Fibroblast of villous mesenchyme (primary cell): ENCODE data around the gene CSTPP1. TPM values are rescaled to one million over a fixed set of nuclear protein-coding genes. Genes with fewer than 3 reads are reported as not detected.
"Not testable (repeated sequence)": the region's sequence is repeated elsewhere in the genome, so short reads cannot be mapped to it uniquely, and the experiment has no call there.

Experiments used
- DNase-seq: peaks from one replicate; pipeline ENCODE4 v3.0.0-alpha.2; 2010; ENCODE audit warnings: low read depth
- H3K4me3 ChIP-seq: 2 replicates; pipeline ENCODE4 v1.5.1; 2011; ENCODE audit warnings: low read depth, mild to moderate bottlenecking, low read length
- total RNA-seq: library from RNA; depleted of rRNA; stranded (reverse); fragments of >200 nt; gene quantifications from 2 replicates; pipeline ENCODE4 v1.2.3, GENCODE V29; 2012
- TF ChIP-seq, protein P1 (sequence below): IDR thresholded peaks from 2 replicates; pipeline ENCODE4 v1.5.1; 2012; ENCODE audit warnings: low read depth, mild to moderate bottlenecking, low read length; ENCODE audit not compliant: insufficient read depth

CSTPP1 gene
- total RNA-seq, 1 donor = 30.2 TPM

DNA sequence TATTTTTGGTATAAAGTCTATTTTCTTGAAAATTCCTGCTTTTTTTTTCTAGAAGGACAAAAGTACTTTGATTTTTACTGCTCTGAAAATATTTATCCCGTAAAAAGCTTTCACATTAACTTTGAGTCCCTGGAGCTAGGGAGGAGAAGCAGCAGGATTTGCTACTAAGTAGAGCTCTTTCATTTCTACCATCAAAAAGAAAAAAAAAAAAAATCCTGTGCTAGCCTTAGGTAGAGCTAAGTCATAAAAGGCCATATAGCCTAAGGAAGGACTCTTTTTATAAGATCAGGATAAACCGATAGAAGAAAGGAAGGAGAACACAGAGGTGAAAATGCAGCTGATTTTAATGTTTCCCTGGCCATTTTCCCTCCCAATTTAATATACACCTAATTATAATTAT, 48.0 kb downstream of the CSTPP1 start:
- no peak for DNase-seq
- no peak overlapping the region for H3K4me3 ChIP-seq
- TF ChIP-seq, protein P1, sequence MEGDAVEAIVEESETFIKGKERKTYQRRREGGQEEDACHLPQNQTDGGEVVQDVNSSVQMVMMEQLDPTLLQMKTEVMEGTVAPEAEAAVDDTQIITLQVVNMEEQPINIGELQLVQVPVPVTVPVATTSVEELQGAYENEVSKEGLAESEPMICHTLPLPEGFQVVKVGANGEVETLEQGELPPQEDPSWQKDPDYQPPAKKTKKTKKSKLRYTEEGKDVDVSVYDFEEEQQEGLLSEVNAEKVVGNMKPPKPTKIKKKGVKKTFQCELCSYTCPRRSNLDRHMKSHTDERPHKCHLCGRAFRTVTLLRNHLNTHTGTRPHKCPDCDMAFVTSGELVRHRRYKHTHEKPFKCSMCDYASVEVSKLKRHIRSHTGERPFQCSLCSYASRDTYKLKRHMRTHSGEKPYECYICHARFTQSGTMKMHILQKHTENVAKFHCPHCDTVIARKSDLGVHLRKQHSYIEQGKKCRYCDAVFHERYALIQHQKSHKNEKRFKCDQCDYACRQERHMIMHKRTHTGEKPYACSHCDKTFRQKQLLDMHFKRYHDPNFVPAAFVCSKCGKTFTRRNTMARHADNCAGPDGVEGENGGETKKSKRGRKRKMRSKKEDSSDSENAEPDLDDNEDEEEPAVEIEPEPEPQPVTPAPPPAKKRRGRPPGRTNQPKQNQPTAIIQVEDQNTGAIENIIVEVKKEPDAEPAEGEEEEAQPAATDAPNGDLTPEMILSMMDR = no peak

DNA sequence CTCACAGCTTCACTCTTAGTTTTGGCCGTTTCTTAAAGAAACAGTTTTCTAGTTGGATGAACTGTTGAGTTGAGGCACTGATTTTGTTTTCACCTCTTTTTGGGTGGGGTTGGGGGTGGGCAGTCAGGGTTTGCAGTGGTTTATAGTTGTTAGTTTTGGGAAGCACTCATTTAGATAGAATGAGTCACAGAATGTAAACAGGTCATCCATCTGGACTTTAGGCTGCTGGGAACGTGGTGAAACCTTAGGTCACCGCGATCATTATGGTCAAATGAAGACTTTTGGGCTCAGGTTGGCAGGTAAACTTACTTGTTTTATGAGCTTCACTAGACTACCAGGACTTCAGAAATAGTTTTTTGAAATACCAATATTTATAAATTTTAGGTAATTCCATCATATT, 48.4 kb downstream of the CSTPP1 start:
- no peak overlapping the region for H3K4me3 ChIP-seq
- peak; percentile 31 for DNase-seq
- TF ChIP-seq, protein P1 = no peak

DNA sequence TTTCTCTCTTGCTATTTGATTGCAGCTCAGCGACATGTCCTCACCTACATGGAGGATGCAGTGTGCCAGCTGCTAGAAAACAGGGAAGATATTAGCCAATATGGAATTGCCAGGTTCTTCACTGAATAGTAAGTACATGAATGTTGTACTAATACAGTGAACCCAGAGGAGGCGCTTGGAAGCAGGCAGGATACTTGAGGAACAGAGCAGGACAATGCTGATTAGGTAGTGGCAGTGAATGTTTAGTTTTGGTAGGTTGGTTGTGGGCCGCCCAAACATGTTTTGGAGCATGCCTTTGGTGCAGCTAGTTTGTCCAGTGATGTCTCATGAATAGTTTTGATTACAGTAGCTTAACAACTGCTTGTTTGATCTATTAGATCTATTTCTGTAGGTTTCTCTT, 50.6 kb downstream of the CSTPP1 start:
- TF ChIP-seq, protein P1 = no peak
- H3K4me3 ChIP-seq = no peak overlapping the region
- no peak for DNase-seq

DNA sequence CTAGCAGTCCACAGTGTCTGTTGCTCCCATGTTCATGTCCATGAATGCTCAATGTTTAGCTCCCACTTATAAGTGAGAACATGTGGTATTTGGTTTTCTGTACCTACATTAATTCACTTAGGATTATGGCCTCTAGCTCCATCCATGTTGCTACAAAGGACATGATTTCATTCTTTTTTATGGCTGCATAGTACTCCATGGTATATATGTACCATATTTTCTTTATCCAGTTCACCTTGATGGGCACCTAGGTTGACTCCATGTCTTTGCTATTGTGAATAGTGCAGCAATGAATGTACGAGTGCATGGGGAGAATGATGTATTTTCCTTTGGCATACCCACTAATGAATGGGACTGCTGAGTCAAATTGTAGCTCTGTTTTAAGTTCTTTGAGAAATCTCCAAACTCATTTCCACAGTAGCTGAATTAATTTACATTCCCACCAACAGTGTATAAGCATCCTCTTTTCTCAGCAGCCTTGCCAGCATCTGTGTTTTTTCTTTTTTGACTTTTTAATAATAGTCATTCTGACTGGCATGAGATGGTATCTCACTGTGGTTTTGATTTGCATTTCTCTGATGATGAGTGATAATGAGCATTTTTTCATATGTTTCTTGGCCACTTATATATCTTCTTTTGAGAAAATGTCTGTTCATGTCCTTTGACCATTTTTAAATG, 53.4 kb downstream of the CSTPP1 start:
- not testable (repeated sequence) for DNase-seq, H3K4me3 ChIP-seq

DNA sequence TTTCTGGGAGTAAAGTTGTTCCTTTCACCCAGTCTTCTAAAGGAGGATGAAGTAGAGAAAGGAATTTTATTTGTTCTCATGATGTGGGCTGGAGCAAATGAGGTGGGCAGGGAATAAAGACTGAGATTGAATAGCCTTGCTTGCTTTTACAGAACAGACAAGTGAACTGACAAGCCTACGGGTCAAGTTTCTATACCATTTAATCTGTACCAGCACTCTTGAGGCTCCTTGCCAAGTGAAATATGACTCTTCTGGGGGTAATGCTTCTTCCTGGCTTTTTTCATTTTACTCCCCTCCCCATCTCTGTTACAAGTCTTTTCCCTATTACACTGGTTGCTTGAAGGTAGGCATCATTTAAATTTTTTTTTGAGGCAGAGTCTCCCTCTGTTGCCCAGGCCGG, 54.8 kb downstream of the CSTPP1 start:
- H3K4me3 ChIP-seq = no peak overlapping the region
- TF ChIP-seq, protein P1 = no peak
- DNase-seq = no peak

DNA sequence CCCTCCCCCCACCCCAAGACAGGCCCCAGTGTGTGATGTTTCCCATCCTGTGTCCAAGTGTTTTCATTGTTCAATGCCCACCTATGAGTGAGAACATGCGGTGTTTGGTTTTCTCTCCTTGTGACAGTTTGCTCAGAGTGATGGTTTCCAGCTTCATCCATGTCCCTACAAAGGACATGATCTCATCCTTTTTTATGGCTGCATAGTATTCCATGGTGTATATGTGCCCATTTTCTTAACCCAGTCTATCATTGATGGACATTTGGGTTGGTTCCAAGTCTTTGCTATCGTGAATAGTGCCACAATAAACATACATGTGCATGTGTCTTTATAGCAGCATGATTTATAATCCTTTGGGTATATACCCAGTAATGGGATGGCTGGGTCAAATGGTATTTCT, 55.8 kb downstream of the CSTPP1 start:
- not testable (repeated sequence) for H3K4me3 ChIP-seq, DNase-seq

DNA sequence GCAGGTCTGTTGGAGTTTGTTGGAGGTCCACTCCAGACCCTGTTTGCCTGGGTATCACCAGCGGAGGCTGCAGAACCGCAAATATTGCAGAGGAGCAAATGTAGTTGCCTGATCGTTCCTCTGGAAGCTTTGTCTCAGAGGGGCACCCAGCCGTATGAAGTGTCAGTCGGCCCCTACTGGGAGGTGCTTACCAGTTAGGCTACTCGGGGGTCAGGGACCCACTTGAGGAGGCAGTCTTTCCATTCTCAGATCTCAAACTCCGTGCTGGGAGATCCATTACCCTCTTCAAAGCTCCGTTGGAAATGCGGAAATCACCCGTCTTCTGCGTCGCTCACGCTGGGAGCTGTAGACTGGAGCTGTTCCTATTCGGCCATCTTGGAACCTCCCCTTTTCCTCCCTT, 61.2 kb downstream of the CSTPP1 start:
- not testable (repeated sequence) for DNase-seq, H3K4me3 ChIP-seq

DNA sequence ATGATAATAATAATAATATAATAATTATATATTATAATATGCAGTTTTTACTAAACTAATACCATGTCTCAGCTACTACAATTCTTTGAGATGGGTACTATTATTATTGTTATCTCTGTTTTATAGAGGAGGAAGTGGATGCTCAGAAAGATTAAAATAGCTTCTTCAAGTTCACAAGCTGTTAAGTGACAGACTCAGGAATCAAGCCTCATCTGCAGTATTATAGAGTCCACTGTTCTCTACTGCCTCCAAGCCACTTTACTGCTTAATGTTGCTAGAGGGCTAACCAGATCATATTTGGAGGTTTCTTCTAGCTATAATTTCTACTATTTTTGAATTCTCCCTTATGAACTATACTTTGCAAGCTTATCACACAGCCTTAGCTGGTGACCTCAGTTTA, 62.7 kb downstream of the CSTPP1 start:
- TF ChIP-seq, protein P1 = no peak
- no peak overlapping the region for H3K4me3 ChIP-seq
- no peak for DNase-seq
